ENCODE measurements around the gene CHD1L. TPM values are rescaled to one million over a fixed set of nuclear protein-coding genes. Genes with fewer than 3 reads are reported as not detected.

CHD1L gene
- total and polyA plus RNA-seq, 2 of the 13 experiments (the other 11 are each of a cell fraction or from before 2014, with no cell fraction given), result 74.3 to 111 TPM

GRCh38 chr1:147245586-147246021 lies 3.1 kb downstream of the CHD1L start:
- DNase-seq (ENCODE audit: low spot score), result no peak
- no peak for FAIRE-seq
- Histone ChIP-seq H3K4me1 (ENCODE audit: insufficient read depth, low read length) (peaks cover 78% of the 10 kb centered on the region), H3K27ac (ENCODE audit: extremely low read length, insufficient read depth, low read length) (no peak overlapping the region), H3K9me3 (ENCODE audit: low read length) (no peaks in the 10 kb centered on the region), H4K20me1 (ENCODE audit: insufficient read depth, low read length) (peaks cover 21% of the 10 kb centered on the region), H3K36me3 (replicated peaks in 1 of 2; ENCODE audit: control insufficient read depth in 1 of 2, insufficient read depth in 2 of 2, low read length in 2 of 2) (no peaks in the 10 kb centered on the region), H2AFZ (ENCODE audit: low read length) (no peak overlapping the region), H3K4me2 (ENCODE audit: low read depth, low read length) (peak overlapping the region; percentile 88), H3K27me3 (ENCODE audit: control insufficient read depth in 1 of 2, insufficient read depth in 2 of 2, low read length in 2 of 2) (no peaks in the 10 kb centered on the region; a peak in 1 of 5 replicates), H3K9ac (ENCODE audit: insufficient read depth, low read depth, low read length) (0 out of 2 replicates have a peak overlapping the region, but pooled peaks have one; percentile 50), H3K4me3 (replicated peaks in 1 of 3; ENCODE audit: insufficient read depth in 1 of 3, low read depth in 2 of 3, low read length in 3 of 3) (peak overlapping the region; percentile 77 to 97 (median 89); a peak in 5 of 6 replicates), H3K79me2 (ENCODE audit: insufficient read depth, low read length) (peaks cover 86% of the 10 kb centered on the region)
- no TSS peak for BruUV-seq (replicated peaks)
- POLR2A ChIA-PET, result interaction anchor here (1.1 to 1.2 kb wide), 2 partner anchors 73 to 76 kb away, joined by 3 to 5 read pairs; partner anchors contain the start of gene PRKAB2
- CTCF ChIA-PET (ENCODE audit: low intra/inter-chr PET ratio, low total read pairs), result no interaction called here
- intact Hi-C loops (cut with micrococcal nuclease; ENCODE audit: unreplicated experiment), result no loop called here
- WGBS (ENCODE audit: low lambda C conversion rate), result 53% methylated on average over 3 of the region's 3 CpGs
- no peak for ATAC-seq
- in situ Hi-C loops (cut with HindIII; ENCODE audit: extremely low pct_ligation_motif_present, low pct_unique_long_range_greater_than_20kb), result no loop called here
- TF ChIP-seq NFKB2 (CRISPR knock-in tag; IDR thresholded peaks at IDR 0.05; ENCODE audit: borderline replicate concordance) (no peak), CEBPZ (IDR thresholded peaks at IDR 0.05; ENCODE audit: low read length) (no peak), EZH2 (conservative IDR thresholded peaks at IDR 0.05; ENCODE audit: low read depth, low read length) (no peak), FOXA1 (IDR thresholded peaks at IDR 0.05) (no peak), FOXA1 (CRISPR knock-in tag; IDR thresholded peaks at IDR 0.05) (0 out of 2 replicates have a peak, but pooled peaks have one; percentile 54), PHF20 (CRISPR knock-in tag; IDR thresholded peaks at IDR 0.05) (peak; percentile 29; the same call in 1 of the 2 replicates), RARG (CRISPR knock-in tag; IDR thresholded peaks at IDR 0.05; ENCODE audit: low read depth) (no peak), RXRB (CRISPR knock-in tag; IDR thresholded peaks at IDR 0.05; ENCODE audit: borderline replicate concordance) (no peak), YEATS2 (CRISPR knock-in tag; IDR thresholded peaks at IDR 0.05; ENCODE audit: borderline replicate concordance) (no peak), ZNF234 (CRISPR knock-in tag; conservative IDR thresholded peaks at IDR 0.05) (no peak), ZNF367 (CRISPR knock-in tag; IDR thresholded peaks at IDR 0.05; ENCODE audit: borderline replicate concordance) (no peak), ZNF644 (CRISPR knock-in tag; IDR thresholded peaks at IDR 0.05; ENCODE audit: low read depth) (no peak), KDM5A (IDR thresholded peaks at IDR 0.05; ENCODE audit: borderline replicate concordance, low read length) (no peak), HOXA5 (CRISPR knock-in tag; IDR thresholded peaks at IDR 0.05) (no peak), ZNF121 (CRISPR knock-in tag; IDR thresholded peaks at IDR 0.05) (peak; percentile 78), NFE2 (CRISPR knock-in tag; IDR thresholded peaks at IDR 0.05) (no peak), MTA3 (CRISPR knock-in tag; IDR thresholded peaks at IDR 0.05) (no peak), THAP9 (CRISPR knock-in tag; IDR thresholded peaks at IDR 0.05; ENCODE audit: borderline replicate concordance) (no peak), ZNF44 (CRISPR knock-in tag; IDR thresholded peaks at IDR 0.05) (no peak), TSC22D2 (CRISPR knock-in tag; IDR thresholded peaks at IDR 0.05; ENCODE audit: borderline replicate concordance) (no peak)
